Measurements from ENCODE around the gene P2RX7.

The P2RX7 gene

GRCh38 chr12:121167232-121167820 lies 34.6 kb downstream of the P2RX7 start:
- Histone ChIP-seq H3K4me3 (ENCODE audit: severe bottlenecking) (no peak overlapping the region), H3K4me1 (ENCODE audit: insufficient read depth, poor library complexity, severe bottlenecking) (no peaks in the 10 kb centered on the region), H3K27me3 (ENCODE audit: insufficient read depth, poor library complexity, severe bottlenecking) (no peaks in the 10 kb centered on the region), H3K9me3 (ENCODE audit: severe bottlenecking) (no peaks in the 10 kb centered on the region), H3K36me3 (ENCODE audit: low read depth) (no peaks in the 10 kb centered on the region), H3K27ac (ENCODE audit: poor library complexity, severe bottlenecking) (no peak overlapping the region)
- no peak for DNase-seq (ENCODE audit: low spot score)
- no peak for ATAC-seq (ENCODE audit: low read depth)
- TF ChIP-seq CTCF (IDR thresholded peaks at IDR 0.05; ENCODE audit: poor library complexity, severe bottlenecking) = no peak

GRCh38 chr12:121167951-121168350 lies 35.3 kb downstream of the P2RX7 start:
- Histone ChIP-seq H3K27ac (ENCODE audit: poor library complexity, severe bottlenecking) (no peak overlapping the region), H3K36me3 (ENCODE audit: low read depth) (no peaks in the 10 kb centered on the region), H3K4me3 (ENCODE audit: severe bottlenecking) (no peak overlapping the region), H3K9me3 (ENCODE audit: severe bottlenecking) (no peaks in the 10 kb centered on the region), H3K27me3 (ENCODE audit: insufficient read depth, poor library complexity, severe bottlenecking) (no peaks in the 10 kb centered on the region), H3K4me1 (ENCODE audit: insufficient read depth, poor library complexity, severe bottlenecking) (no peaks in the 10 kb centered on the region)
- TF ChIP-seq CTCF (IDR thresholded peaks at IDR 0.05; ENCODE audit: poor library complexity, severe bottlenecking) = no peak
- no peak for DNase-seq (ENCODE audit: low spot score)
- no peak for ATAC-seq (ENCODE audit: low read depth)

- no peaks in the 10 kb centered on the region for H3K4me1 ChIP-seq (ENCODE audit: insufficient read depth, poor library complexity, severe bottlenecking)
- no peak for TF ChIP-seq CTCF (IDR thresholded peaks at IDR 0.05; ENCODE audit: poor library complexity, severe bottlenecking)
- H3K27me3 ChIP-seq (ENCODE audit: insufficient read depth, poor library complexity, severe bottlenecking) = no peaks in the 10 kb centered on the region
- no peak overlapping the region for H3K27ac ChIP-seq (ENCODE audit: poor library complexity, severe bottlenecking)
- no peak for DNase-seq (ENCODE audit: low spot score)
- H3K36me3 ChIP-seq (ENCODE audit: low read depth) = no peaks in the 10 kb centered on the region
- no peak for ATAC-seq (ENCODE audit: low read depth)
- no peaks in the 10 kb centered on the region for H3K9me3 ChIP-seq (ENCODE audit: severe bottlenecking)
- H3K4me3 ChIP-seq (ENCODE audit: severe bottlenecking) = no peak overlapping the region
Measured at GRCh38 chr12:121170151-121170550, 37.5 kb downstream of the P2RX7 start.

- Histone ChIP-seq H3K36me3 (ENCODE audit: low read depth) (no peaks in the 10 kb centered on the region), H3K27ac (ENCODE audit: poor library complexity, severe bottlenecking) (no peak overlapping the region), H3K27me3 (ENCODE audit: insufficient read depth, poor library complexity, severe bottlenecking) (no peaks in the 10 kb centered on the region), H3K4me3 (ENCODE audit: severe bottlenecking) (no peak overlapping the region), H3K4me1 (ENCODE audit: insufficient read depth, poor library complexity, severe bottlenecking) (no peaks in the 10 kb centered on the region), H3K9me3 (ENCODE audit: severe bottlenecking) (no peaks in the 10 kb centered on the region)
- no peak for DNase-seq (ENCODE audit: low spot score)
- TF ChIP-seq CTCF (IDR thresholded peaks at IDR 0.05; ENCODE audit: poor library complexity, severe bottlenecking) = no peak
- no peak for ATAC-seq (ENCODE audit: low read depth)
Measured at GRCh38 chr12:121170611-121171260, 38.1 kb downstream of the P2RX7 start.

GRCh38 chr12:121172145-121172544 lies 39.5 kb downstream of the P2RX7 start:
- no peak for ATAC-seq (ENCODE audit: low read depth)
- Histone ChIP-seq H3K4me3 (ENCODE audit: severe bottlenecking) (no peak overlapping the region), H3K27me3 (ENCODE audit: insufficient read depth, poor library complexity, severe bottlenecking) (no peaks in the 10 kb centered on the region)

More at GRCh38 chr12:121172145-121172544, 39.5 kb downstream of the P2RX7 start:
- TF ChIP-seq CTCF (IDR thresholded peaks at IDR 0.05; ENCODE audit: poor library complexity, severe bottlenecking) = no peak
- Histone ChIP-seq H3K36me3 (ENCODE audit: low read depth) (no peaks in the 10 kb centered on the region), H3K4me1 (ENCODE audit: insufficient read depth, poor library complexity, severe bottlenecking) (no peaks in the 10 kb centered on the region), H3K27ac (ENCODE audit: poor library complexity, severe bottlenecking) (no peak overlapping the region), H3K9me3 (ENCODE audit: severe bottlenecking) (no peaks in the 10 kb centered on the region)
- DNase-seq (ENCODE audit: low spot score) = no peak

All from RWPE2 (cell line).